GM19468 (cell line): ENCODE measurements around the gene TRIP12.
"Not testable (repeated sequence)": the region's sequence is repeated elsewhere in the genome, so short reads cannot be mapped to it uniquely, and the experiment has no call there.

Experiments used
- ATAC-seq: cut with Tn5 transposase; IDR thresholded peaks from one replicate; pipeline ENCODE4 v1.9.1; 2021; ENCODE audit warnings: mild to moderate bottlenecking, moderate library complexity, moderate number of reproducible peaks; ENCODE audit not compliant: unreplicated experiment; ENCODE audit errors: extremely low read depth

Gene TRIP12

GRCh38 chr2:229783108-229783721, 138.6 kb downstream of the TRIP12 start:
- ATAC-seq: peak; percentile 33

- no peak for ATAC-seq
Measured at GRCh38 chr2:229780856-229781773, 140.7 kb downstream of the TRIP12 start.

GRCh38 chr2:229779650-229780049, 142.2 kb downstream of the TRIP12 start:
- no peak for ATAC-seq

- no peak for ATAC-seq
Measured at GRCh38 chr2:229777716-229778115, 144.1 kb downstream of the TRIP12 start.

- ATAC-seq: no peak
Measured at GRCh38 chr2:229775614-229776313, 146.0 kb downstream of the TRIP12 start.

- no peak for ATAC-seq
Measured at GRCh38 chr2:229774237-229774636, 147.6 kb downstream of the TRIP12 start.

GRCh38 chr2:229768235-229768634, 153.6 kb downstream of the TRIP12 start:
- ATAC-seq: no peak

- no peak for ATAC-seq
Measured at GRCh38 chr2:229765721-229766120, 156.1 kb downstream of the TRIP12 start.

GRCh38 chr2:229761663-229762062, 160.1 kb downstream of the TRIP12 start:
- no peak for ATAC-seq

- ATAC-seq: not testable (repeated sequence)
Measured at GRCh38 chr2:229757462-229757861, 164.3 kb downstream of the TRIP12 start.

GRCh38 chr2:229752970-229753729, 168.7 kb downstream of the TRIP12 start:
- no peak for ATAC-seq

- no peak for ATAC-seq
Measured at GRCh38 chr2:229749779-229750178, 172.0 kb downstream of the TRIP12 start.

GRCh38 chr2:229748950-229749349, 172.9 kb downstream of the TRIP12 start:
- no peak for ATAC-seq

- ATAC-seq: not testable (repeated sequence)
Measured at GRCh38 chr2:229742691-229743090, 179.1 kb downstream of the TRIP12 start.

- ATAC-seq: no peak
Measured at GRCh38 chr2:229740279-229740678, 181.5 kb downstream of the TRIP12 start.

- ATAC-seq: no peak
Measured at GRCh38 chr2:229738024-229738625, 183.7 kb downstream of the TRIP12 start.

- ATAC-seq: no peak
Measured at GRCh38 chr2:229734410-229734809, 187.4 kb downstream of the TRIP12 start.

GRCh38 chr2:229733611-229734245, 188.1 kb downstream of the TRIP12 start:
- no peak for ATAC-seq

- no peak for ATAC-seq
Measured at GRCh38 chr2:229732897-229733296, 188.9 kb downstream of the TRIP12 start.
